Ascending aorta (tissue), 2 donors: ENCODE measurements around the gene CALHM2. TPM values are rescaled to one million over a fixed set of nuclear protein-coding genes. Genes with fewer than 3 reads are reported as not detected.

Source experiments
- DNase-seq, 2 donors: peaks; one replicate each; pipeline ENCODE4 v3.0.0-alpha.2; 2019; ENCODE audit warnings: low spot score in 2 of 2
- H3K27ac ChIP-seq, 2 donors: fragments of 200-600 bp; sonication (generic); one replicate each; pipeline ENCODE4 v1.5.1; 2016 to 2017; ENCODE audit warnings: mild to moderate bottlenecking in 1 of 2
- H3K27me3 ChIP-seq: fragments of 200-600 bp; sonication (generic); one replicate; pipeline ENCODE4 v1.5.1; 2017
- H3K36me3 ChIP-seq, 2 donors: fragments of 200-600 bp; sonication (generic); one replicate each; pipeline ENCODE4 v1.5.1; 2016
- H3K4me1 ChIP-seq, 2 donors: fragments of 200-600 bp; sonication (generic); one replicate each; pipeline ENCODE4 v1.5.1; 2016 to 2017; ENCODE audit warnings: mild to moderate bottlenecking in 1 of 2
- H3K4me3 ChIP-seq, 2 donors: fragments of 200-600 bp; sonication (generic); one replicate each; pipeline ENCODE4 v1.5.1; 2016 to 2017; ENCODE audit warnings: mild to moderate bottlenecking in 1 of 2
- H3K9me3 ChIP-seq, 2 donors: fragments of 200-600 bp; sonication (generic); one replicate each; pipeline ENCODE4 v1.5.1; 2016
- intact Hi-C: fragments of 100-400 bp; cut with DNase I; formaldehyde crosslinking; loops from one replicate; pipeline ENCODE4 v1.15.1; 2023
- total RNA-seq: library from RNA; depleted of rRNA; stranded (reverse); fragments of >200 nt; gene quantifications from one replicate; pipeline ENCODE4 v1.1.0, GENCODE V29; 2016
- TF ChIP-seq, protein P1 (sequence below), 3 experiments: fragments of 200-600 bp in 2 of 3; fragments of 450-650 bp in 1 of 3; sonication (generic) in 2 of 3; IDR thresholded peaks; one replicate each; pipeline ENCODE4 v1.5.1; 2016 to 2019; ENCODE audit warnings: antibody characterized with exemption in 3 of 3, mild to moderate bottlenecking in 1 of 3, moderate library complexity in 1 of 3

Gene CALHM2
- total RNA-seq, 1 donor from 2014 or later = 124 TPM

DNA sequence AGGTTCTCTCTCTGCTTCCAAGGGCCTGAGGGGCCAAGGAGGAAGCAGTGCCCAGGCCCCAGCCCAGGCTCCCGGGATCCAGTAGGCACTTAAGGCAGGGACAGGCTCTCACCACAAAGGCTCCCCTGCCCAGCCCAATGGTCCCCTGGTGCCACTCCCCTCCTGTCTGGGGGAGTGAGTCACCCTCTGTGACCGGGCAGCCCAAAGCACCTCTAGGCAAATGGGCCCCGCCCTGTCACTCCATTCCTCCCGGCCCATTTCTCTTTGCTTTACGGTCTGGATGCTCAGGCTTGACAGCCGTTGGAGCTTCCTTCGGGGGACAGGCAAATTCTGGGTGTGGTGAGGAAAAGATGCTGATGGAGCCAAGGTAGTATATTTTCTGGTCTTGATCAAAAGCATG, 27.0 kb upstream of the CALHM2 start, which contains the start of gene CALHM3:
CALHM3 (minus strand) TSS at position 106 of the 400 bp plus-strand sequence. CDS start 208 bp downstream, outside the sequence.
- DNase-seq = no peak
- no peaks in the 10 kb centered on the region for H3K9me3 ChIP-seq
- intact Hi-C loops = no loop called here
- H3K27ac ChIP-seq = no peak within 1 kb of the TSS
- H3K27me3 ChIP-seq = no peaks in the 10 kb centered on the region
- no peak within 1 kb of the TSS for H3K4me3 ChIP-seq
- no peaks in the 10 kb centered on the region for H3K36me3 ChIP-seq
- H3K4me1 ChIP-seq = no peaks in the 10 kb centered on the region
- TF ChIP-seq, protein P1, sequence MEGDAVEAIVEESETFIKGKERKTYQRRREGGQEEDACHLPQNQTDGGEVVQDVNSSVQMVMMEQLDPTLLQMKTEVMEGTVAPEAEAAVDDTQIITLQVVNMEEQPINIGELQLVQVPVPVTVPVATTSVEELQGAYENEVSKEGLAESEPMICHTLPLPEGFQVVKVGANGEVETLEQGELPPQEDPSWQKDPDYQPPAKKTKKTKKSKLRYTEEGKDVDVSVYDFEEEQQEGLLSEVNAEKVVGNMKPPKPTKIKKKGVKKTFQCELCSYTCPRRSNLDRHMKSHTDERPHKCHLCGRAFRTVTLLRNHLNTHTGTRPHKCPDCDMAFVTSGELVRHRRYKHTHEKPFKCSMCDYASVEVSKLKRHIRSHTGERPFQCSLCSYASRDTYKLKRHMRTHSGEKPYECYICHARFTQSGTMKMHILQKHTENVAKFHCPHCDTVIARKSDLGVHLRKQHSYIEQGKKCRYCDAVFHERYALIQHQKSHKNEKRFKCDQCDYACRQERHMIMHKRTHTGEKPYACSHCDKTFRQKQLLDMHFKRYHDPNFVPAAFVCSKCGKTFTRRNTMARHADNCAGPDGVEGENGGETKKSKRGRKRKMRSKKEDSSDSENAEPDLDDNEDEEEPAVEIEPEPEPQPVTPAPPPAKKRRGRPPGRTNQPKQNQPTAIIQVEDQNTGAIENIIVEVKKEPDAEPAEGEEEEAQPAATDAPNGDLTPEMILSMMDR (IDR thresholded peaks at IDR 0.05) = no peak

DNA sequence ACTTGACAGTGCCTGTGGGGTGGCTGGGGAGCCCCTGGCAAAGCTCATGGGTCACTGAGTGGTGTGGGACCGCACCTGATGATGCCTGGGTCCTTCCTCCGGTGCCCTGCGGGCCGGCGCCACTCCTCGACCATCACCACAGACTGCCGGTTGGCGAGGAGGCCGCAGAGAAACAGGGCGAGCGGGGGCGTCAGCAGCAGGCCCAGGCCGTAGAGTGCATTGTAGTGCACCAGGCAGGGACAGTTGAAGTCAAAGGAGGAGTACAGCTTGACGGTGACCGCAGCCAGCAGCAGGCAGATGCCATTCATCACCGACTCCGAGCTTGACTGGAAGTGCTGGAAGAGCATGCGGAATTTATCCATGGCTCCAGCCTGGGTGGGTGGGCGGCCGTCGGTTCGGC, 26.5 kb upstream of the CALHM2 start:
- Histone ChIP-seq H3K36me3 (no peaks in the 10 kb centered on the region), H3K27me3 (no peaks in the 10 kb centered on the region), H3K4me1 (no peaks in the 10 kb centered on the region), H3K4me3 (no peak overlapping the region), H3K27ac (no peak overlapping the region), H3K9me3 (no peaks in the 10 kb centered on the region)
- no peak for DNase-seq
- TF ChIP-seq, protein P1 (IDR thresholded peaks at IDR 0.05) = no peak
- intact Hi-C loops = no loop called here

DNA sequence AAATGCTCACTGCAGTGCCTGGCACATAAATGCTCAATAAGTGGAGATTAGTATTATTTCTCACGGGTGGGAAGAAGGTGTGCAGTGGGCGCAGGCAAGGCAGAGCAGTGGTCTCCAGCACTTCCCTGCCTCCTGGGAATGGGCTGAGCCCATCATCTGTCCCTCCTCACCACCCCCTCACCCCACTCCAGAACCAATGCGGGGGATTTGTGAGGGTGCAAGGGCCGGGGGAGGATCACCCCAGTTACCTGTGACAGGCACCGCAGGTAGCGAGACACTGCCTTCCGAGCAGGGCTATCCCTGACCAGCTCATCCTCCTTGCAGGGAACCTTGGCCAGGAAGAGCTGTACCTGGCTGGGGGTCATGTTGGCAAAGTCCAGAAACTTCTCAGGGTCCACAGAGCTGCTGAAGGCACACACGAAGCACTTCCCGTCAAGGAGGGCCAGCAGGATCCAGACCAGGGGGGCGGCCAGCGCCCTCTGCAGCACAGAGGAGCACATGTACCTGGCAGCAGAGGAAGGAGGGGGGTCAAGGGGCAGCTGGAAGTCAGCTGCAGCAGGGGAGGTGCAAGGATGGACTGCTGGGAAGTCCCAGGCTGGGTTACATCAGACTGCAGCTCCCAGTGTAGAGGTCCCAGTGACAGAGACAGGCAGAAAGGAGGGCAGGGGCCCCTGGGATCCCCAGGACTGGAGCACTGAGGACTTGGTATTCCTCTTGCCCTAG, 24.0 kb upstream of the CALHM2 start:
- intact Hi-C loops = no loop called here
- no peak overlapping the region for H3K4me3 ChIP-seq
- no peak overlapping the region for H3K27ac ChIP-seq
- H3K4me1 ChIP-seq = no peaks in the 10 kb centered on the region
- H3K9me3 ChIP-seq = no peaks in the 10 kb centered on the region
- TF ChIP-seq, protein P1 (IDR thresholded peaks at IDR 0.05) = no peak
- no peaks in the 10 kb centered on the region for H3K36me3 ChIP-seq
- no peaks in the 10 kb centered on the region for H3K27me3 ChIP-seq
- DNase-seq = no peak

DNA sequence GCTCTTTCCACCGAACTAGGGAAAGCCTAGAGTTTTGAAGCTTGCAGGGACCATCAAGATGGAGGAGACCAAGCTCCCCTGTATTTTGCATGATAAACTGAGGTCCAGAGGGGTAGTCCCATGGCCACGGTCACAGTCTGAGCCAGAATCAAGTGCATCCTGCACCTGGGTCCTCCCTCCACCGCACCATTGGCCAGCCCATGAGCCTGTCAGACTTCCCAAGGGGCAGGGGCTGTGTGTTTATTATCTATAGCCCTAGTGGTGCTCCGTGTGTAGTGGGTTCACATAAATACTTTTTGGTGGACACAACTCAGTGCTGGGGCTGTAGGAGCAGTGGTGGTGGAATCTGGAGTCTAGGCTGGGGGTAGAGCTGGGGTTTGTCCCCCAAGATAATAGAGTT, 23.3 kb upstream of the CALHM2 start:
- Histone ChIP-seq H3K27ac (no peak overlapping the region), H3K4me3 (no peak overlapping the region), H3K27me3 (no peaks in the 10 kb centered on the region), H3K9me3 (no peaks in the 10 kb centered on the region), H3K36me3 (no peaks in the 10 kb centered on the region), H3K4me1 (no peaks in the 10 kb centered on the region)
- no peak for DNase-seq
- intact Hi-C loops = no loop called here
- TF ChIP-seq, protein P1 (IDR thresholded peaks at IDR 0.05) = no peak

GRCh38 chr10:103474077-103474476, 21.9 kb upstream of the CALHM2 start:
- Histone ChIP-seq H3K4me1 (no peaks in the 10 kb centered on the region), H3K9me3 (no peaks in the 10 kb centered on the region), H3K36me3 (no peaks in the 10 kb centered on the region), H3K27ac (no peak overlapping the region), H3K4me3 (no peak overlapping the region), H3K27me3 (no peaks in the 10 kb centered on the region)
- intact Hi-C loops = no loop called here
- no peak for DNase-seq
- TF ChIP-seq, protein P1 (IDR thresholded peaks at IDR 0.05) = no peak
